ENCODE data around the gene DDX42. TPM values are rescaled to one million over a fixed set of nuclear protein-coding genes. Genes with fewer than 3 reads are reported as not detected.
"Not testable (repeated sequence)": the region's sequence is repeated elsewhere in the genome, so short reads cannot be mapped to it uniquely, and the experiment has no call there.

DDX42 gene
- total RNA-seq, 2 experiments from 2014 or later = 112 to 117 TPM

DNA sequence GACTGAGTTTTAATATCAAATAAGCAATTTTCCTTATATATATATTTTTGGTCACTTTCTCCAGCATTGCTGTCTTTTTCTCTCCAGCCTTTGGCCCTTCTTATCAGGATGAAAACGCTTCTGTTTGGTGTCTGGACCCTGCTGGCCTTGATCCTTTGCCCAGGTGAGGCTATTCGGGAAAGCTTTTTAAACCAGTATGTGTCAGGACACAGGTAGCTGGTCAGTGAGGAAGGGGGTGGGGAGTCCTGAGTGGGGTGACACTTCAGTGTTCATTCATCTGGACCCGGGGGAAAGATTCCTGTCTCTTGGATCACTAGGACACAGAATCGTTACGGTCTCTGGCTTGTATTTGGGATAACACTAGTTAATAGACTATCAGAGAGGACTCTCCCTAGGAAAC, 80.7 kb downstream of the DDX42 start:
- Mint-ChIP-seq H3K36me3 (ENCODE audit: low read depth) (no peaks in the 10 kb centered on the region), H3K4me1 (ENCODE audit: low read depth) (no peaks in the 10 kb centered on the region), H3K4me3 (no peak overlapping the region), H3K9me3 (no peaks in the 10 kb centered on the region), H3K27me3 (no peaks in the 10 kb centered on the region), H3K27ac (no peak overlapping the region)
- Histone ChIP-seq H3K27me3 (ENCODE audit: control insufficient read depth in 1 of 2, insufficient read depth in 2 of 2, low read length in 2 of 2) (peaks cover 0 to 2% of the 10 kb centered on the region in 2 experiments), H3K27ac (ENCODE audit: low read depth in 1 of 2, low read length in 2 of 2) (no peak overlapping the region), H3K36me3 (ENCODE audit: insufficient read depth, low read length) (no peaks in the 10 kb centered on the region), H3K9me3 (ENCODE audit: control insufficient read depth in 1 of 2, insufficient read depth in 1 of 2, low read length in 2 of 2) (peaks cover 0 to under 1% of the 10 kb centered on the region in 2 experiments), H3K4me1 (ENCODE audit: insufficient read depth, low read length) (no peaks in the 10 kb centered on the region), H3K4me3 (ENCODE audit: low read length) (no peak overlapping the region)
- intact Hi-C loops (cut with DNase I, micrococcal nuclease) = no loop called here
- ChIA-PET POLR2A (no interaction called here), CTCF (interaction anchor here (0.6 kb wide), 1 partner anchor 11 kb away, joined by 3 read pairs; no protein-coding TSS in a partner anchor)
- ATAC-seq (ENCODE audit: poor library complexity) (no peak), DNase-seq (no peak)
- TF ChIP-seq, protein P1, sequence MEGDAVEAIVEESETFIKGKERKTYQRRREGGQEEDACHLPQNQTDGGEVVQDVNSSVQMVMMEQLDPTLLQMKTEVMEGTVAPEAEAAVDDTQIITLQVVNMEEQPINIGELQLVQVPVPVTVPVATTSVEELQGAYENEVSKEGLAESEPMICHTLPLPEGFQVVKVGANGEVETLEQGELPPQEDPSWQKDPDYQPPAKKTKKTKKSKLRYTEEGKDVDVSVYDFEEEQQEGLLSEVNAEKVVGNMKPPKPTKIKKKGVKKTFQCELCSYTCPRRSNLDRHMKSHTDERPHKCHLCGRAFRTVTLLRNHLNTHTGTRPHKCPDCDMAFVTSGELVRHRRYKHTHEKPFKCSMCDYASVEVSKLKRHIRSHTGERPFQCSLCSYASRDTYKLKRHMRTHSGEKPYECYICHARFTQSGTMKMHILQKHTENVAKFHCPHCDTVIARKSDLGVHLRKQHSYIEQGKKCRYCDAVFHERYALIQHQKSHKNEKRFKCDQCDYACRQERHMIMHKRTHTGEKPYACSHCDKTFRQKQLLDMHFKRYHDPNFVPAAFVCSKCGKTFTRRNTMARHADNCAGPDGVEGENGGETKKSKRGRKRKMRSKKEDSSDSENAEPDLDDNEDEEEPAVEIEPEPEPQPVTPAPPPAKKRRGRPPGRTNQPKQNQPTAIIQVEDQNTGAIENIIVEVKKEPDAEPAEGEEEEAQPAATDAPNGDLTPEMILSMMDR (IDR thresholded peaks at IDR 0.05) = no peak

GRCh38 chr17:63855185-63855584, 81.2 kb downstream of the DDX42 start:
- DNase-seq = no peak
- Histone ChIP-seq H3K4me1 (ENCODE audit: insufficient read depth, low read length) (no peaks in the 10 kb centered on the region), H3K27me3 (ENCODE audit: control insufficient read depth in 1 of 2, insufficient read depth in 2 of 2, low read length in 2 of 2) (peaks cover 0 to 2% of the 10 kb centered on the region in 2 experiments), H3K27ac (ENCODE audit: low read depth in 1 of 2, low read length in 2 of 2) (no peak overlapping the region), H3K36me3 (ENCODE audit: insufficient read depth, low read length) (no peaks in the 10 kb centered on the region), H3K4me3 (ENCODE audit: low read length) (no peak overlapping the region), H3K9me3 (ENCODE audit: control insufficient read depth in 1 of 2, insufficient read depth in 1 of 2, low read length in 2 of 2) (no peaks in the 10 kb centered on the region)
- POLR2A ChIA-PET = no interaction called here
- Mint-ChIP-seq H3K4me3 (no peak overlapping the region), H3K27me3 (no peaks in the 10 kb centered on the region), H3K9me3 (no peaks in the 10 kb centered on the region), H3K4me1 (ENCODE audit: low read depth) (no peaks in the 10 kb centered on the region), H3K36me3 (ENCODE audit: low read depth) (no peaks in the 10 kb centered on the region), H3K27ac (no peak overlapping the region)
- TF ChIP-seq, protein P1 (IDR thresholded peaks at IDR 0.05) = no peak
- no peak for ATAC-seq (ENCODE audit: poor library complexity)
- intact Hi-C loops (cut with DNase I, micrococcal nuclease) = no loop called here
- CTCF ChIA-PET = no interaction called here

- H3K4me3 Mint-ChIP-seq; ATAC-seq (ENCODE audit: poor library complexity); CTCF ChIA-PET; H3K27me3 ChIP-seq (ENCODE audit: control insufficient read depth in 1 of 2, insufficient read depth in 2 of 2, low read length in 2 of 2); H3K9me3 ChIP-seq (ENCODE audit: control insufficient read depth in 1 of 2, insufficient read depth in 1 of 2, low read length in 2 of 2); H3K36me3 ChIP-seq (ENCODE audit: insufficient read depth, low read length); H3K9me3 Mint-ChIP-seq; H3K4me3 ChIP-seq (ENCODE audit: low read length); DNase-seq; H3K27ac ChIP-seq (ENCODE audit: low read depth in 1 of 2, low read length in 2 of 2); H3K27me3 Mint-ChIP-seq; H3K27ac Mint-ChIP-seq; H3K4me1 Mint-ChIP-seq (ENCODE audit: low read depth); POLR2A ChIA-PET; H3K4me1 ChIP-seq (ENCODE audit: insufficient read depth, low read length); intact Hi-C loops (cut with DNase I, micrococcal nuclease); H3K36me3 Mint-ChIP-seq (ENCODE audit: low read depth): not testable (repeated sequence)
These were observed 82.5 kb downstream of the DDX42 start for GRCh38 chr17:63856425-63856824.

GRCh38 chr17:63859257-63859656, 85.3 kb downstream of the DDX42 start:
- H3K27me3 Mint-ChIP-seq = no peaks in the 10 kb centered on the region
- no peaks in the 10 kb centered on the region for H3K9me3 ChIP-seq (ENCODE audit: control insufficient read depth in 1 of 2, insufficient read depth in 1 of 2, low read length in 2 of 2)
- ChIA-PET CTCF (no interaction called here), POLR2A (no interaction called here)
- H3K36me3 Mint-ChIP-seq (ENCODE audit: low read depth) = no peaks in the 10 kb centered on the region
- no peak overlapping the region for H3K27ac ChIP-seq (ENCODE audit: low read depth in 1 of 2, low read length in 2 of 2)
- no peaks in the 10 kb centered on the region for H3K9me3 Mint-ChIP-seq
- H3K4me3 Mint-ChIP-seq = no peak overlapping the region
- H3K4me1 Mint-ChIP-seq (ENCODE audit: low read depth) = no peaks in the 10 kb centered on the region
- TF ChIP-seq, protein P1 (IDR thresholded peaks at IDR 0.05) = no peak
- no peak for ATAC-seq (ENCODE audit: poor library complexity)
- no peaks in the 10 kb centered on the region for H3K36me3 ChIP-seq (ENCODE audit: insufficient read depth, low read length)
- H3K27ac Mint-ChIP-seq = no peak overlapping the region
- peaks cover 0 to 2% of the 10 kb centered on the region in 2 experiments for H3K27me3 ChIP-seq (ENCODE audit: control insufficient read depth in 1 of 2, insufficient read depth in 2 of 2, low read length in 2 of 2)
- no peaks in the 10 kb centered on the region for H3K4me1 ChIP-seq (ENCODE audit: insufficient read depth, low read length)
- no peak overlapping the region for H3K4me3 ChIP-seq (ENCODE audit: low read length)
- DNase-seq = no peak
- intact Hi-C loops (cut with DNase I, micrococcal nuclease) = no loop called here

- CTCF ChIA-PET = interaction anchor here (0.9 to 1.3 kb wide), 2 partner anchors 12 to 20 kb away, joined by 3 to 5 read pairs; no protein-coding TSS in a partner anchor
- not testable (repeated sequence) for ATAC-seq (ENCODE audit: poor library complexity)
These were observed 92.7 kb downstream of the DDX42 start for GRCh38 chr17:63866625-63867024.

More at GRCh38 chr17:63866625-63867024, 92.7 kb downstream of the DDX42 start:
- H3K27me3 ChIP-seq (ENCODE audit: control insufficient read depth in 1 of 2, insufficient read depth in 2 of 2, low read length in 2 of 2); H3K9me3 ChIP-seq (ENCODE audit: control insufficient read depth in 1 of 2, insufficient read depth in 1 of 2, low read length in 2 of 2); H3K4me1 ChIP-seq (ENCODE audit: insufficient read depth, low read length); H3K4me3 ChIP-seq (ENCODE audit: low read length); H3K27ac ChIP-seq (ENCODE audit: low read depth in 1 of 2, low read length in 2 of 2); H3K36me3 Mint-ChIP-seq (ENCODE audit: low read depth); H3K36me3 ChIP-seq (ENCODE audit: insufficient read depth, low read length); H3K4me3 Mint-ChIP-seq; intact Hi-C loops (cut with DNase I, micrococcal nuclease); H3K27me3 Mint-ChIP-seq; DNase-seq; H3K27ac Mint-ChIP-seq; H3K4me1 Mint-ChIP-seq (ENCODE audit: low read depth); H3K9me3 Mint-ChIP-seq: not testable (repeated sequence)
- POLR2A ChIA-PET = interaction anchor here (0.7 to 1.2 kb wide), 3 partner anchors 18 to 169 kb away, joined by 3 to 4 read pairs (median 3); no protein-coding TSS in a partner anchor

Measured in CD4-positive, alpha-beta T cell (primary cell).